NCI-H748 (cell line): ENCODE data around the gene ARHGEF28.

Source experiments
- DNase-seq: peaks from one replicate; lab custom pipeline; 2025; ENCODE audit not compliant: unreplicated experiment; lab: John Stamatoyannopoulos, UW

The ARHGEF28 gene

DNA sequence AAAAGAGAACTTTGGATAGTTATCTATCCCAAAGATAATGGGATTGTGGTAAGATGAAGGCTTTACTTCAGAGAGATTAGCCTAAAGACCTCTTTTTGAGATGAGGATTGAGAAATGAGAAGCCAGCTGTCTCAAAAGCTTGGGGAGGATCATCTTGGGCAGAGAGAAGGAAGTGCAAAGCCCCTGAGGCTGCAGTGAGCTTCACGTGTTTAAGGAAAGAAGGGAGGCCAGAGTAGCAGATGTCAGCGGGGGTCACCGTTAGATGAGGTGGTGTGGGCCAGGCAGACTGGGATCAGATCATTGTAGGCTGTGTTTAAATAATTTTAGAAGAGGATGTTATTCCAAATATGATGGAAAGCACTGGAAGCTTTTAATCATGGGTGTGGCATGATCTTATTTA is 270.1 kb downstream of the ARHGEF28 start:
- no peak for DNase-seq

DNA sequence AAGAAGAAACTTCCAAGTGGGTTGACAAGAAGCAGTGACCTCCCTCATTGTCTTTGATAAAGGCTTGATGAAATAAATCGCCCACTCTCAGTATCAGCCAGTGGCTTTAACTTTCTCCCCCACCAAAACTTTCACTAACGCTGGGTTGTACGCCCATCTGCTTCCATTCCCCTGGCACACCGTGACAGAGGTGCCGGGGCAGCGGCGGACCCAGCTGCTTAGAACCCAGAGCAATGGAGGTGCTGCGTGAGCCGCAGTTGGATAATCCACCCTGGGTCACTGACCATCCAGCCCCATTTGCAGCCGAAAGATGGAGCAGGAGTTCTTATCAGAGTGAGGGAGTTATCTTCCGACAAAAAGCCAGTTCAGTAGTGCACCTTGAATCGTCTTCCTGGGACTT is 270.7 kb downstream of the ARHGEF28 start:
- DNase-seq, result no peak

GRCh38 chr5:73897893-73898292 is 271.9 kb downstream of the ARHGEF28 start:
- DNase-seq, result no peak

DNA sequence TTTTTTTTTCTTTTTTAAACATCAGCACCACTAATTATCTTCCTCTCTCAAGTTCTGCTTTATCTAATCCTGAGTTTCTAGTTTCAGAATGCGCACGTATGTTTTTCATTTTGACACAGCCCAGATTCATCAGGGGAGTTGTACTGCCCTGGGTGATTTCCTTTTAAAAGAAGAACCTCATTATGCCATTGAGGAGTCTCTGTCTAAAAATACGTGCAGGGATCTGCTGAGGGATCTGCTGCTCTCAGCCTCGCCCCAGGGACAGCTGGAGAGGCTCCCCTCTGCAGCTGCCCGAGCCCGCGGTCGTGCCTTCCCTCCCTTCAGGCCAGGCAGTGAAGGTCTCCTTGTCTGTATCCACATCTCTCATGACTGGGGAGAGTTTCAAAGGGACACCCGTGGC is 273.1 kb downstream of the ARHGEF28 start:
- no peak for DNase-seq

- no peak for DNase-seq
Measured at GRCh38 chr5:73899916-73900315, 273.9 kb downstream of the ARHGEF28 start.

DNA sequence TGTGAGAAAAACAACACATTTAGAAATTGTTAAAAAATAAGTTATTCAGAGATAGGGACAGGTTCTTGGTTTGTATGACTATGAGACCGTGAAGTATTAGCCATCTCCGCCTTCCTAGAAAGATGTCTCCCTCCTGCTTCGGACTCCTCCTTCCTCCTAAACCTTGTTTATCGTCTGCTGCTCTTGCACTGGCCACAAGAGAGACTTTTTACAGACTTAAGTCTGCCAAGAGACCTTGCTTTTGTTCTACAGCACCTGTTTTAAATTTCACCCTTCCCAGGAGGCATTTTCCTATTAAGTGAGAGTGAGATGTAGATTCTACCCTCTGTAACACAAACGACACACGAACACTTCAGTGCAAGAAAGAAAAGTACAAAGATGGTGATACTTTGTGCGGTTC is 274.6 kb downstream of the ARHGEF28 start:
- no peak for DNase-seq

DNA sequence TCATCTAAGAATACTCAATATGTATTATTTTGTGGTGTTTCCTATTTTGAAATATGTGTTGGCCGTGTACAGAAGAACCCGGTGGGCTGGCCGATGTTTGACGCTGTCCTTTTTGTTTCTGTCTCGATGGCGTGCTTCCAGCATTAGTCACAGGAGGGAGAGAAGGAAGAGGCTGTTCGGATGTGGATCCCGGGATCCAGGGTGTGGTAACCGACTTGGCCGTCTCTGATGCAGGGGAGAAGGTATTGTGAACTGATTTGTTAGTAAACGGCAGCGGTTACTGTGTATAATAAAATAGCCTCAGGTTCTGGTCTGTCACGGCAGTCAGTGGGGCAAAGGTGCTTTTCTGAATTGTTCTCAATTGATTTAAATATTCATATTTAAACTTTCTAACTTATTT is 275.0 kb downstream of the ARHGEF28 start:
- no peak for DNase-seq

DNA sequence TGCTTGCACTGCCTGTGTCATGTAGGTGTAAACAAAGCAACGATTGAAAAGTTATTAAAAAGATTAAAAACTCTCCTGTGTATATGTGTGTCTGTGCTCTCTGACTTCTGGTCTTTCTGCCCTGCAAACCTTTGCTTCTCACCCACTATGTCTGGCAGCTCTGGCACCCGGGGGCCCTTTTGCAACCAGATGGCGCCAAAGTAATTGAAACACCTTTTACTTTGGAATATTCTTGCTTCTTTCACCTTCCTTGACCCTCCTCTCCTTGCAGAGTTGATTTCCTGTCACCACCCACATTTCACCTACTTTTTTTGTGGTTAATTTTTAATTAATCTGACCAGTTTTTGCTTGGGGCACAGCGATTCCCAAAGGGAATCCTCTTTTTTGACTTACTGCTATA is 275.5 kb downstream of the ARHGEF28 start:
- DNase-seq, result peak; percentile 19

GRCh38 chr5:73902327-73903051 is 276.5 kb downstream of the ARHGEF28 start:
- DNase-seq, result peak; percentile 87

DNA sequence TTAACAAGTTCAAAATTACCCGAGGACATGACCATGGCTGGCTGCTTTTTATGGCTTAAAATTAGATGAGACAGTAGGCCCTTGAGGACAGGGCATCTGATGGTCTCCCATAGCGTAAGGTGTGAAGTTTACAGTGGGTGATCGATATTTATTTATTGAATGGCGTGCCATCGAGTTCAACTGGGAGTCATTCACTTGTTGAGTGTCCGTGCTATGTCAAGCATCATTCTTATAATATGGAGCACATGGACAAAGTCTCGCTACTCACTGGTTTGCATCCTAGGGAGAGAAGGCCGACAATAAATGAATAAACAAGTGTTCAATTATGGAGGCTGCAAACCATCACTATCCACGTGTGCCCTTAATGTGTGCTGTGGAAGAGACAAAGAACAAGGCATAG is 277.2 kb downstream of the ARHGEF28 start:
- DNase-seq, result no peak

- DNase-seq, result no peak
Measured at GRCh38 chr5:73906277-73906676, 280.3 kb downstream of the ARHGEF28 start.

DNA sequence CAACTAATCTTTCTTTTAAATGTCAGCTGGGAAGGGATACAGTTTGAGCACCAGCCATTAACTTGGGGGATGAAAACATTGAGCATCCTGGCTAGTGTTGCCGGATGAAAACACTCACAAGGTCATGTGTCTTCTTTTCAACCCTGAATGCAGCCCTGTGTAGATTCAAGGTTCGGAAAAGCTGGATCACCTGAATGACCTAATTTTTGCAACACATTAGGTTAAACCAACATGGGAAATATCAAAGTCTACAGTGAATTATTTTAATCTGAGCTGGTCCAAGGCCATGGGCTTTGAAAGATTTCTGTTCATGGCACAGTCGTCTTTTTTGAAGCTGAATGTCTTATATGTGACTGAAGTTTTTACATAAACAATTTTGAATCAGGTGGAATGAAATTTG is 281.2 kb downstream of the ARHGEF28 start:
- DNase-seq, result no peak

- no peak for DNase-seq
Measured at GRCh38 chr5:73908395-73908794, 282.4 kb downstream of the ARHGEF28 start.

DNA sequence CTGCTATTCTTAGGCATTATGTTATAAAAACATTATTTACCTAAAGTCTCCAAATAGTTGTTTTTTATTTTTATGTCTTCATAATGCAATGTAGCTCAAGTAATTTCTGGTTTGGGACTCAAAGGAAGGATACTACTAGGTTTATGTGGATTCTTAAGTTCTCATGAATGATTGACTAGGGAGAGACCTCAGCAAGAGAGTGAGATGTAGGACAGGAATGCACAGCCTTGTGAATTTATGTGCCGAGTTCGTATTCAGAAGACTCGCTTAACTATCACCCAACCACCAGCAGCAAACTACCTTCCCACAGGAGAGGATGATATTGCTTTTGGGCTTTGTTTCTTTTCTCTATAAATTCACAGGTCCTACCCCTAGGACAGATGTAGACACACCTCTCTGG is 282.9 kb downstream of the ARHGEF28 start:
- no peak for DNase-seq

DNA sequence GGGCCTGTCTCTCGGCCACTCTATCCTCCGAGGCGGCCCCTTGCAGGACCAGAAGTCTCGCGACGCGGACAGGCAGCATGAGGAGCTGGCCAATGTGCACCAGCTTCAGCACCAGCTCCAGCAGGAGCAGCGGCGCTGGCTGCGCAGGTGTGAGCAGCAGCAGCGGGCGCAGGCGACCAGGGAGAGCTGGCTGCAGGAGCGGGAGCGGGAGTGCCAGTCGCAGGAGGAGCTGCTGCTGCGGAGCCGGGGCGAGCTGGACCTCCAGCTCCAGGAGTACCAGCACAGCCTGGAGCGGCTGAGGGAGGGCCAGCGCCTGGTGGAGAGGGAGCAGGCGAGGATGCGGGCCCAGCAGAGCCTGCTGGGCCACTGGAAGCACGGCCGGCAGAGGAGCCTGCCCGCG is 283.5 kb downstream of the ARHGEF28 start:
- DNase-seq, result no peak

- DNase-seq, result peak; percentile 93
Measured at GRCh38 chr5:73911761-73912393, 285.9 kb downstream of the ARHGEF28 start.

GRCh38 chr5:73912821-73913271 is 286.9 kb downstream of the ARHGEF28 start:
- DNase-seq, result peak; percentile 20

DNA sequence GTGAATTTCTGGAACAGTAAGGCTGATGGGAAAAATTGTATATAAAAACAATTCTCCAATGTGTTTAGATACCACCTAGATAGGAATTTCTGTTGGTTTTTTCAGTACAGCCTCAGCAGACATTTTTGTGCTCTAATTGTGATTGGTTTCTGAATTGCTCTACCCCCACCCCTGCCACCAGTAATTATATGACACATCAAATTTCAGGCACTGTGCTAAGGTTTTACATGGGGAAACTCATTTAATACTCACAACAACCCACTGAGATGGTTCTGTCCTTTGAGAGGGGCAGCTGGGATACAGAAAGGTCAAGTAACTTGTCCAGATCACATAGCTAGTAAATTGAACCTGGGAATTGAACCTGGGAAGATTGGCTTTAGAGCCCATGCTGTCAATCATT is 288.0 kb downstream of the ARHGEF28 start:
- DNase-seq, result no peak

- DNase-seq, result no peak
Measured at GRCh38 chr5:73915345-73915744, 289.3 kb downstream of the ARHGEF28 start.

GRCh38 chr5:73917433-73917832 is 291.4 kb downstream of the ARHGEF28 start:
- DNase-seq, result no peak

DNA sequence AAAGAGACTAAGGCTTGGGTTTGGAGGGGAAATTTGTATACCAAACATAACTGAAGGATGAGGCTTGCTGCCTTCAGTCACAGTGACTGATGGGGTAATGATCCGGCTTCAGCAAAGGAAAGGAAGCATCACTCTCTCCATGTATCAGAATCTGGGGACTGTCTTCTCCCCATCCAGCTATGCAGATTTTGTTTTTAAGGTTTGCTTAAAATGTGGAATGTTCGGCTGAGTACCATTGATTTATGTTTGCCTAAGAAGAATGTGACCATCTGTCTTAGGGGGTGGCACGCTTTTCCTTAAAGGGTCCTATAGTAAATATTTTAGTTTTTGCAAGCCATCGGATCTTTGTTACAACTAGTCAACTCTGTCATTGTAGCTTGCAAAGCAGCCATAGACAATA is 291.9 kb downstream of the ARHGEF28 start:
- no peak for DNase-seq

DNA sequence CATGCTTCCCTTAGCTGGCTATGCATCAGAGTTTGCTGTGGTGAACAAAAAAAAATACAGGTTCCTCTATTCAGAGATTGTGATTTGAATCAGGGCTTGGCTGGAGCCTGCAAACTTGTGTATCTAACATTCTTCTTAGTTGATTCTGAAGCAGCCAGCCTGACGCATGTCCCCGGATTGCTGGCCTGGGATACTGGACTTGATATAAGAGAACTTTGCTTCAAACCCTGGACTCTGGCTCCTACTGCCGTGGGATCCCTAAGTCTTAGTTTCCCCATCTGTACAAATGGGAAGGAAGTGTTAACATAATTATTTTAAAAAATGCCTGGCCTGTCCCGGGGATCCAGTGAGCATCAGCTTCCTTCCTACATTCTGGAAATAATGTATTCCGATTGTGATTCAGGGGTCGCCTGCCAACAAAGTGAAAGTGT is 292.8 kb downstream of the ARHGEF28 start:
- no peak for DNase-seq

DNA sequence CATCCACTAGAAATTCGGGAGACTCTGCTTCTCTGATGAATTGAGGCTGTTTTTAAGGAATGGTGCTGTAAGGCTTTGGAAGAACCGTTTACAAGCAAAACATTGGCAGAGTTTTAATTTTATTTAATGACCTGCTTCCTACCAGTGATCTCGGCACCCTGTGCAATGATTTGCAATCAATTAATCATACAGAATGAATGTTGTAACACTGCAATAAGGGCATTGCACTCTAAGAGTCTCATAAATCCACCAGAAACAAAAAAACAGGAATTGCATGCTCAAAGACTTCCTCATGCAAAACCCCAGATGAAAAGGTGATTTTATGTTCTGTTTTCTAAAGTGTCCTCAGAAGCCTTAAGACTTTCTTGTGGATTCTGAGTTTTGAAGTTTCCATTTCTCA is 295.7 kb downstream of the ARHGEF28 start:
- DNase-seq, result no peak
